Transverse colon (tissue), 3 donors: Measurements from ENCODE around the gene LRRC4C.

ENCODE experiments used
- POLR2A ChIP-seq: fragments of 450-650 bp; IDR thresholded peaks from one replicate; pipeline ENCODE4 v1.6.1; 2016; ENCODE audit warnings: antibody characterized with exemption, mild to moderate bottlenecking, moderate library complexity
- TF ChIP-seq, protein P1 (sequence below), 5 experiments: fragments of 200-600 bp in 3 of 5; fragments of 450-650 bp in 2 of 5; sonication (generic) in 3 of 5; IDR thresholded peaks; 1 replicate in 2 of 5; 2 replicates in 3 of 5; pipeline ENCODE4 v1.5.1; 2016 to 2017; ENCODE audit warnings: antibody characterized with exemption in 5 of 5, inconsistent platforms in 3 of 5, mild to moderate bottlenecking in 2 of 5, moderate library complexity in 1 of 5

DNA sequence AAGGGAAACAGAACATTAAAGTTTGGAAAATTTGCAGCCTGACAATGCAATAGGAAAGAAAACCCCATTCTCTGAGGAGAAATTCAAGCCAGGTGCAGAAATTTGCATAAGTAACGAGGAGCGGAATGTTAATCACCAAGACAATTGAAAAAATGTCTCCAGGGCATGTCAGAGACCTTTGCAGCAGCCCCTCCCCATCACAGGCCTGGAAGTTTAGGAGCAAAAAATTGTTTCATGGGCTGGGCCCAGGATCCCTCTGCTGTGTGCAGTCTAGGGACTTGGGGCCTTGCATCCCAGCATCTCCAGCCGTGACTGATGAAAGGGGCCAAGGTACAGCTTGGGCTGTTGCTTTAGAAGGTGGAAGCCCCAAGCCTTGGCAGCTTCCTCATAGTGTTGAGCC lies 780.2 kb downstream of the LRRC4C start:
- TF ChIP-seq, protein P1, sequence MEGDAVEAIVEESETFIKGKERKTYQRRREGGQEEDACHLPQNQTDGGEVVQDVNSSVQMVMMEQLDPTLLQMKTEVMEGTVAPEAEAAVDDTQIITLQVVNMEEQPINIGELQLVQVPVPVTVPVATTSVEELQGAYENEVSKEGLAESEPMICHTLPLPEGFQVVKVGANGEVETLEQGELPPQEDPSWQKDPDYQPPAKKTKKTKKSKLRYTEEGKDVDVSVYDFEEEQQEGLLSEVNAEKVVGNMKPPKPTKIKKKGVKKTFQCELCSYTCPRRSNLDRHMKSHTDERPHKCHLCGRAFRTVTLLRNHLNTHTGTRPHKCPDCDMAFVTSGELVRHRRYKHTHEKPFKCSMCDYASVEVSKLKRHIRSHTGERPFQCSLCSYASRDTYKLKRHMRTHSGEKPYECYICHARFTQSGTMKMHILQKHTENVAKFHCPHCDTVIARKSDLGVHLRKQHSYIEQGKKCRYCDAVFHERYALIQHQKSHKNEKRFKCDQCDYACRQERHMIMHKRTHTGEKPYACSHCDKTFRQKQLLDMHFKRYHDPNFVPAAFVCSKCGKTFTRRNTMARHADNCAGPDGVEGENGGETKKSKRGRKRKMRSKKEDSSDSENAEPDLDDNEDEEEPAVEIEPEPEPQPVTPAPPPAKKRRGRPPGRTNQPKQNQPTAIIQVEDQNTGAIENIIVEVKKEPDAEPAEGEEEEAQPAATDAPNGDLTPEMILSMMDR (IDR thresholded peaks at IDR 0.05): no peak
- TF ChIP-seq POLR2A: no peak
